HepG2 (cell line): ENCODE results near the gene TMEM132D. TPM values are rescaled to one million over a fixed set of nuclear protein-coding genes. Genes with fewer than 3 reads are reported as not detected.

ENCODE experiments used
- ATAC-seq: fragments of 200-7000 bp; cut with Tn5 transposase; 3 replicates; pipeline ENCODE4 v1.9.1; 2020; ENCODE audit warnings: mild to moderate bottlenecking, moderate library complexity
- BruUV-seq: library from RNA; stranded (reverse); fragments of 400-500 nt; replicated peaks from 2 replicates; lab custom pipeline; 2021; lab: Mats Ljungman, UMichigan
- CTCF ChIA-PET: fragments of 300-600 bp; formaldehyde crosslinking; extraction: SDS; loops from one replicate; lab custom pipeline; 2021; ENCODE audit warnings: low total read pairs, inconsistent platforms, low intra/inter-chr PET ratio; lab: Yijun Ruan, JAX
- POLR2A ChIA-PET: fragments of 350-600 bp; sonication (Branson Sonifier 250); formaldehyde crosslinking; loops from one replicate; lab custom pipeline; 2020; ENCODE audit warnings: antibody characterized with exemption, inconsistent platforms; lab: Yijun Ruan, JAX
- DNase-seq: peaks from one replicate; pipeline ENCODE4 v3.0.0-alpha.2; 2015; ENCODE audit warnings: low spot score
- FAIRE-seq: peaks from 3 replicates; lab custom pipeline; 2011; peaks lifted over from hg19 to GRCh38; lab: Jason Lieb, UNC
- H2AFZ ChIP-seq: one replicate; pipeline ENCODE4 v1.6.1; 2011; ENCODE audit warnings: low read length, inconsistent platforms
- H3K27ac ChIP-seq: fragments of 300-600 bp; 3 replicates; pipeline ENCODE4 v1.8.0; 2011; ENCODE audit warnings: mixed run types, mild to moderate bottlenecking, mixed read lengths, low read length, inconsistent platforms; ENCODE audit not compliant: insufficient read depth; ENCODE audit errors: extremely low read length
- H3K27me3 ChIP-seq, 2 experiments: fragments of 200-600 bp in 1 of 2; 2 replicates in 1 of 2; 3 replicates in 1 of 2; pipeline versions ENCODE4 v1.6.0 to v1.8.0; 2011; ENCODE audit warnings: low read length in 2 of 2, mild to moderate bottlenecking in 2 of 2, moderate library complexity in 2 of 2, inconsistent platforms in 1 of 2; ENCODE audit not compliant: insufficient read depth in 2 of 2, control insufficient read depth in 1 of 2
- H3K36me3 ChIP-seq, 2 experiments: fragments of 200-600 bp in 1 of 2; replicated peaks in 1 of 2; 2 replicates in 1 of 2; 3 replicates in 1 of 2; pipeline versions ENCODE4 v1.5.1 to v1.8.0; 2011; ENCODE audit warnings: low read length in 2 of 2, inconsistent platforms in 1 of 2; ENCODE audit not compliant: insufficient read depth in 2 of 2, control insufficient read depth in 1 of 2
- H3K4me1 ChIP-seq: 2 replicates; pipeline ENCODE4 v1.5.1; 2012; ENCODE audit warnings: low read length, inconsistent platforms; ENCODE audit not compliant: insufficient read depth
- H3K4me2 ChIP-seq: 2 replicates; pipeline ENCODE4 v1.6.0; 2011; ENCODE audit warnings: low read depth, low read length, inconsistent platforms
- H3K4me3 ChIP-seq, 3 experiments: fragments of 200-600 bp in 1 of 3; sonication (generic), shearing (Covaris generic) in 1 of 3; replicated peaks in 1 of 3; 2 replicates each; pipeline ENCODE4 v1.5.1; 2011 to 2016; ENCODE audit warnings: low read length in 3 of 3, inconsistent platforms in 2 of 3, low read depth in 2 of 3, mild to moderate bottlenecking in 2 of 3, control low read depth in 1 of 3, mixed read lengths in 1 of 3; ENCODE audit not compliant: insufficient read depth in 1 of 3
- H3K79me2 ChIP-seq: one replicate; pipeline ENCODE4 v1.6.1; 2011; ENCODE audit warnings: low read length, inconsistent platforms; ENCODE audit not compliant: insufficient read depth
- H3K9ac ChIP-seq: 2 replicates; pipeline ENCODE4 v1.6.0; 2011; ENCODE audit warnings: mild to moderate bottlenecking, low read depth, low read length, inconsistent platforms; ENCODE audit not compliant: insufficient read depth
- H3K9me3 ChIP-seq: 2 replicates; pipeline ENCODE4 v1.5.1; 2012; ENCODE audit warnings: mild to moderate bottlenecking, low read length
- H4K20me1 ChIP-seq: 2 replicates; pipeline ENCODE4 v1.6.0; 2011; ENCODE audit warnings: inconsistent platforms, mild to moderate bottlenecking, low read length, moderate library complexity; ENCODE audit not compliant: insufficient read depth
- FOXC1 ChIP-seq: sonication (generic); formaldehyde crosslinking; IDR thresholded peaks from 2 replicates; pipeline ENCODE4 v1.8.0; 2022; ENCODE audit warnings: mild to moderate bottlenecking, missing genetic modification reagents, borderline replicate concordance
- KAT7 ChIP-seq: IDR thresholded peaks from 2 replicates; pipeline ENCODE4 v1.6.1; 2018; ENCODE audit warnings: borderline replicate concordance, missing compliant biosample characterization
- MATR3 ChIP-seq: sonication (generic); formaldehyde crosslinking; IDR thresholded peaks from 2 replicates; pipeline ENCODE4 v1.4.0; 2020; ENCODE audit warnings: missing genetic modification reagents
- PHF8 ChIP-seq: sonication (generic); formaldehyde crosslinking; IDR thresholded peaks from 2 replicates; pipeline ENCODE4 v1.5.0; 2020; ENCODE audit warnings: missing genetic modification reagents
- RBAK ChIP-seq: sonication (generic); formaldehyde crosslinking; IDR thresholded peaks from 2 replicates; pipeline ENCODE4 v1.5.1; 2020; ENCODE audit warnings: mild to moderate bottlenecking, missing genetic modification reagents
- ZFAT ChIP-seq: sonication (generic); formaldehyde crosslinking; conservative IDR thresholded peaks from 2 replicates; pipeline ENCODE4 v1.8.1; 2023; ENCODE audit warnings: missing genetic modification reagents, inconsistent platforms
- ZFP41 ChIP-seq: sonication (generic); formaldehyde crosslinking; IDR thresholded peaks from 2 replicates; pipeline ENCODE4 v1.4.0; 2020; ENCODE audit warnings: mild to moderate bottlenecking, missing genetic modification reagents, borderline replicate concordance
- ZNF431 ChIP-seq: sonication (generic); formaldehyde crosslinking; IDR thresholded peaks from 2 replicates; pipeline ENCODE4 v1.9.0; 2022; ENCODE audit warnings: missing genetic modification reagents, low read depth, mild to moderate bottlenecking, borderline replicate concordance
- ZNF446 ChIP-seq: sonication (generic); formaldehyde crosslinking; IDR thresholded peaks from 2 replicates; pipeline ENCODE4 v1.5.0; 2020; ENCODE audit warnings: mild to moderate bottlenecking, missing genetic modification reagents
- ZNF619 ChIP-seq: sonication (generic); formaldehyde crosslinking; IDR thresholded peaks from 2 replicates; pipeline ENCODE4 v1.4.0; 2020; ENCODE audit warnings: mild to moderate bottlenecking, missing genetic modification reagents
- ZNF777 ChIP-seq: sonication (generic); formaldehyde crosslinking; IDR thresholded peaks from 2 replicates; pipeline ENCODE4 v1.4.0; 2020; ENCODE audit warnings: missing genetic modification reagents
- WGBS: methylation state at CpG from one replicate; pipeline ENCODE4 v1.1.6; 2017; ENCODE audit warnings: low lambda C conversion rate; 5-methylcytosine and 5-hydroxymethylcytosine counted together
- in situ Hi-C: cut with HindIII; loops from 2 replicates; pipeline ENCODE4 v1.10.0; 2017; ENCODE audit warnings: low pct_unique_long_range_greater_than_20kb; ENCODE audit not compliant: extremely low pct_ligation_motif_present
- intact Hi-C: fragments of 100-400 bp; cut with micrococcal nuclease; formaldehyde crosslinking; loops from one replicate; pipeline ENCODE4 v1.10.0; 2022; ENCODE audit not compliant: unreplicated experiment
- polyA plus RNA-seq, 8 experiments: library from polyadenylated mRNA; depleted of rRNA in 3 of 8; stranded (reverse) in 7 of 8; unstranded in 1 of 8; fragments of >200 nt; fragmentation: Illumina TruSeq in 4 of 8; extraction: Trizol in 4 of 8; gene quantifications; 2 replicates each; pipeline versions ENCODE4 v1.2.1 to v1.2.3, GENCODE V29; 2011 to 2016; ENCODE audit warnings: low read depth in 4 of 8, missing spikeins in 1 of 8, mixed read lengths in 1 of 8; ENCODE audit not compliant: insufficient read depth in 1 of 8
- total RNA-seq, 5 experiments: library from RNA; depleted of rRNA; stranded (reverse); fragments of >200 nt; fragmentation: Illumina TruSeq; extraction: Trizol; gene quantifications; 2 replicates each; pipeline ENCODE4 v1.2.3, GENCODE V29; 2016; ENCODE audit warnings: low read depth in 1 of 5
- TF ChIP-seq, protein P1 (sequence below): sonication (generic); formaldehyde crosslinking; IDR thresholded peaks from 2 replicates; pipeline ENCODE4 v1.5.1; 2020; ENCODE audit warnings: missing genetic modification reagents, mild to moderate bottlenecking, borderline replicate concordance
- TF ChIP-seq, protein P2 (sequence below): IDR thresholded peaks from 2 replicates; pipeline ENCODE4 v1.6.1; 2012; ENCODE audit warnings: inconsistent platforms

The TMEM132D gene
- total and polyA plus RNA-seq, 2 of the 13 experiments (the other 11 are each of a cell fraction or from before 2014, with no cell fraction given): not detected

DNA sequence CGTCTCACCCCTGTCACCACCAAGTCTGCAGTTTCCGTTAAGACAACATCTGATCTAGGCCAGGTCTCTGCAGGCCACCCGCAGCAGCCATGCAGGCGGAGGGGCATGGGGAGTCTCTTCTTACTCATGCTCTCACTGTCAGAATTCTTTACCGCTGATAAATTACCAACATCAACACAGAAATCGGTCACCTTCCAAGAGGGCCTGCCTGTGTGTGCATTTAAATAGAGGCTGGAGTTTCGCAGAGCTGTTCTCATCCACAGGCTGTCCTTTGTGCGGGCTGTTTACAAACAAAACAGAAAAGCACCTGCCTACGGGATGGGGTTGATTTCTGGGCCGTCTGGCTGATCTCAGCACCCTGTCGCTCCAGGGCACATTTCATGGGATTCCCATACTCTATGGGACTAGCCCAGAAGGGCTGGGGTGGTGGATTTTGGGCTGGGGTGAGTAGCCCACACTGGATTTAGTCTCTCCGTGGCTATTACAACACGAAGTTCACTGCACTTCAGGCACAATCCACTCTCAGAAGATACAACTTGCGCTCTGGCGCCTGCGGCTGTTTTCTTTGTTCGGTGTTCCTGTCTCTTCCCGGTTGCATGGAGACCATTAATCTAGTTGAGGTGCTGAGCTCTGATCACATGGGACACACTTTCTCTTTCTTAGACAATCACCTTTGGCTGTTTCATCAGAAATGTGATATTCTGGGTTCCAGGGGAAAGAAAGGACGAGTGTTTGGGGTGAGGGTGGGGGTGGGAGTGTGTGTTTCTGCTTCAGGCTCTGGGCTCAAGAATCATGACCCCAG lies 719.5 kb downstream of the TMEM132D start:
- in situ Hi-C loops: loop anchor here (25.0 kb wide), 1 partner anchor 728 kb away; the partner anchor contains the start of gene TMEM132D

GRCh38 chr12:129179941-129180553 lies 723.8 kb downstream of the TMEM132D start:
- BruUV-seq: no TSS peak
- no peak overlapping the region for H2AFZ ChIP-seq
- H3K27me3 ChIP-seq: peaks cover 0 to 11% of the 10 kb centered on the region in 2 experiments; a peak in 1 of 5 replicates
- no peaks in the 10 kb centered on the region for H3K4me1 ChIP-seq
- intact Hi-C loops: no loop called here
- no peaks in the 10 kb centered on the region for H3K79me2 ChIP-seq
- H3K9ac ChIP-seq: no peak overlapping the region
- no peak overlapping the region for H3K27ac ChIP-seq
- in situ Hi-C loops: loop anchor here (25.0 kb wide), 1 partner anchor 732 kb away; the partner anchor contains the start of gene TMEM132D
- ChIA-PET POLR2A (no interaction called here), CTCF (interaction anchor here (0.7 kb wide), 1 partner anchor 1197 kb away, joined by 3 read pairs; no protein-coding TSS in a partner anchor)
- TF ChIP-seq ZNF431 (CRISPR knock-in tag) (no peak), PHF8 (CRISPR knock-in tag) (no peak), KAT7 (CRISPR knock-in tag) (no peak), ZFP41 (CRISPR knock-in tag) (no peak), ZNF446 (CRISPR knock-in tag) (no peak)
- TF ChIP-seq, protein P1, sequence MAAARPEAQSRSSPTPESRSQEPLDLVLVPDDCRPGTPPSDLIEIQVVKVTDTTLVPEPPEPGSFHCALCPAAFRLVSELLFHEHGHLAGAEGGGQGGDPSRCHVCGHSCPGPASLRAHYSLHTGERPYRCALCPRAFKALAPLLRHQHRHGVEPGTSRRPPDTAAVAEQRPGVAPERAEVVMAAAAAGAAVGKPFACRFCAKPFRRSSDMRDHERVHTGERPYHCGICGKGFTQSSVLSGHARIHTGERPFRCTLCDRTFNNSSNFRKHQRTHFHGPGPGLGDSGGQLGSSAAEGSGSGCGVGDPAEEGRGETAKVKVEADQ (CRISPR knock-in tag): no peak
- TF ChIP-seq, protein P2, sequence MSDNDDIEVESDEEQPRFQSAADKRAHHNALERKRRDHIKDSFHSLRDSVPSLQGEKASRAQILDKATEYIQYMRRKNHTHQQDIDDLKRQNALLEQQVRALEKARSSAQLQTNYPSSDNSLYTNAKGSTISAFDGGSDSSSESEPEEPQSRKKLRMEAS: no peak
- DNase-seq: no peak
- no peaks in the 10 kb centered on the region for H4K20me1 ChIP-seq
- 6% methylated on average over 7 of the region's 7 CpGs for WGBS
- no peaks in the 10 kb centered on the region for H3K36me3 ChIP-seq
- no peak for ATAC-seq
- FAIRE-seq: no peak
- no peak overlapping the region for H3K4me3 ChIP-seq
- H3K9me3 ChIP-seq: no peaks in the 10 kb centered on the region
- no peak overlapping the region for H3K4me2 ChIP-seq

More for the DNA sequence above, 719.5 kb downstream of the TMEM132D start:
- WGBS: 45% methylated on average over 9 of the region's 19 CpGs
- H3K36me3 ChIP-seq: no peaks in the 10 kb centered on the region
- FAIRE-seq (no peak), DNase-seq (no peak), ATAC-seq (no peak)
- intact Hi-C loops: no loop called here
- POLR2A ChIA-PET: no interaction called here
- H3K4me2 ChIP-seq: no peak overlapping the region
- H4K20me1 ChIP-seq: no peaks in the 10 kb centered on the region
- H3K27ac ChIP-seq: no peak overlapping the region
- H3K9ac ChIP-seq: no peak overlapping the region
- no peak overlapping the region for H2AFZ ChIP-seq
- TF ChIP-seq MATR3: no peak
- TF ChIP-seq ZNF777 (CRISPR knock-in tag): no peak
- TF ChIP-seq FOXC1: no peak
- TF ChIP-seq RBAK (CRISPR knock-in tag): no peak
- no peak for TF ChIP-seq ZNF619
- no peak for TF ChIP-seq ZFAT
- BruUV-seq: no TSS peak
- H3K79me2 ChIP-seq: no peaks in the 10 kb centered on the region
- H3K27me3 ChIP-seq: peaks cover 0 to 11% of the 10 kb centered on the region in 2 experiments; a peak in 1 of 5 replicates
- H3K4me3 ChIP-seq: no peak overlapping the region
- CTCF ChIA-PET: no interaction called here
- no peaks in the 10 kb centered on the region for H3K9me3 ChIP-seq
- no peaks in the 10 kb centered on the region for H3K4me1 ChIP-seq
